ENCODE measurements around the gene ZNF710. TPM values are rescaled to one million over a fixed set of nuclear protein-coding genes. Genes with fewer than 3 reads are reported as not detected.

Gene ZNF710
- total and polyA plus RNA-seq, 2 of the 4 experiments (the other 2 are of a cell fraction), result 7.6 to 8.2 TPM

- no peaks in the 10 kb centered on the region for H3K36me3 ChIP-seq (ENCODE audit: control insufficient read depth, insufficient read depth, low read length)
Measured at GRCh38 chr15:90056529-90056928, 55.4 kb downstream of the ZNF710 start.

More at GRCh38 chr15:90056529-90056928, 55.4 kb downstream of the ZNF710 start:
- Histone ChIP-seq H2BK5ac (ENCODE audit: low read depth, low read length, poor library complexity, severe bottlenecking) (no peak overlapping the region), H3K14ac (replicated peaks; ENCODE audit: low read depth, low read length) (no peak overlapping the region), H3K23ac (ENCODE audit: low read depth, low read length) (no peak overlapping the region), H4K5ac (ENCODE audit: low read depth, low read length) (no peak overlapping the region), H2BK15ac (ENCODE audit: low read depth, low read length) (no peak overlapping the region), H3K79me1 (ENCODE audit: low read depth in 1 of 2, low read length in 2 of 2) (peaks cover 10 to 63% of the 10 kb centered on the region in 2 experiments), H2AK5ac (ENCODE audit: low read depth, low read length) (no peak overlapping the region), H4K91ac (ENCODE audit: insufficient read depth, low read depth, low read length) (no peak overlapping the region), H3K9me3 (ENCODE audit: control insufficient read depth, insufficient read depth, low read length) (no peaks in the 10 kb centered on the region), H2AK9ac (replicated peaks; ENCODE audit: low read depth, low read length, poor library complexity) (no peak overlapping the region), H3K27ac (ENCODE audit: insufficient read depth, low read length) (no peak overlapping the region), H2BK120ac (ENCODE audit: low read depth, low read length) (no peak overlapping the region), H3K4me2 (ENCODE audit: low read depth, low read length) (no peak overlapping the region), H3K4me3 (ENCODE audit: insufficient read depth, low read depth, low read length) (no peak overlapping the region), H4K20me1 (ENCODE audit: insufficient read depth, low read length) (peaks cover 21% of the 10 kb centered on the region), H3K4ac (ENCODE audit: low read depth, low read length) (no peak overlapping the region), H3K9me1 (ENCODE audit: insufficient read depth, low read length) (peaks cover 29% of the 10 kb centered on the region), H3K4me1 (ENCODE audit: control insufficient read depth, insufficient read depth, low read length) (peaks cover 3% of the 10 kb centered on the region; the same call in 1 of the 2 replicates), H2AFZ (replicated peaks; ENCODE audit: low read length, poor library complexity) (no peak overlapping the region), H3K18ac (ENCODE audit: low read depth, low read length) (no peak overlapping the region), H3K56ac (ENCODE audit: extremely low read depth, insufficient read depth, low read length) (no peak overlapping the region), H3K9ac (ENCODE audit: low read depth, low read length) (no peak overlapping the region), H2BK20ac (ENCODE audit: low read depth, low read length) (no peak overlapping the region), H4K8ac (ENCODE audit: low read depth in 2 of 2, low read length in 2 of 2) (no peak overlapping the region), H3K27me3 (ENCODE audit: control insufficient read depth, insufficient read depth, low read length) (no peaks in the 10 kb centered on the region)
- CTCF ChIA-PET, result no interaction called here
- no peak for ATAC-seq (ENCODE audit: low read depth)
- dilution Hi-C loops (cut with HindIII; ENCODE audit: low sequenced_read_pairs, unreplicated experiment) (no loop called here), in situ Hi-C loops (cut with MboI; ENCODE audit: low sequenced_read_pairs) (no loop called here), intact Hi-C loops (cut with micrococcal nuclease) (no loop called here)
- TF ChIP-seq ELK1 (IDR thresholded peaks at IDR 0.05; ENCODE audit: borderline replicate concordance, low read depth, low read length) (no peak), SMC3 (IDR thresholded peaks at IDR 0.05; ENCODE audit: low read depth, low read length) (no peak), CEBPB (IDR thresholded peaks at IDR 0.05; ENCODE audit: low read depth, low read length) (no peak), NFE2L2 (IDR thresholded peaks at IDR 0.05; ENCODE audit: low read depth, low read length) (no peak), FOS (IDR thresholded peaks at IDR 0.05; ENCODE audit: low read depth, low read length) (no peak), RCOR1 (IDR thresholded peaks at IDR 0.05; ENCODE audit: insufficient replicate concordance, low read length) (no peak), RFX5 (IDR thresholded peaks at IDR 0.05; ENCODE audit: low read depth, low read length) (no peak), BHLHE40 (IDR thresholded peaks at IDR 0.05; ENCODE audit: low read depth, low read length) (no peak), MXI1 (IDR thresholded peaks at IDR 0.05; ENCODE audit: borderline replicate concordance, low read depth, low read length) (no peak)
- WGBS, 2 experiments (ENCODE audit: extremely low coverage in 2 of 2, insufficient read length in 1 of 2), result 83% methylated on average over 2 of the region's 7 CpGs; no CpG with 5 or more reads in 1 of the 2 experiments
- no peak for DNase-seq
- no TSS peak for BruUV-seq (replicated peaks)
- POLR2A ChIA-PET (ENCODE audit: unreplicated experiment), result no interaction called here
